Cerebellar cortex (tissue), 1 donor: ENCODE results near the gene PIF1.
"Not testable (repeated sequence)": the region's sequence is repeated elsewhere in the genome, so short reads cannot be mapped to it uniquely, and the experiment has no call there.

Experiments used
- DNase-seq: peaks from one replicate; pipeline ENCODE4 v3.0.0-alpha.2; 2015; ENCODE audit warnings: low spot score

Gene PIF1

DNA sequence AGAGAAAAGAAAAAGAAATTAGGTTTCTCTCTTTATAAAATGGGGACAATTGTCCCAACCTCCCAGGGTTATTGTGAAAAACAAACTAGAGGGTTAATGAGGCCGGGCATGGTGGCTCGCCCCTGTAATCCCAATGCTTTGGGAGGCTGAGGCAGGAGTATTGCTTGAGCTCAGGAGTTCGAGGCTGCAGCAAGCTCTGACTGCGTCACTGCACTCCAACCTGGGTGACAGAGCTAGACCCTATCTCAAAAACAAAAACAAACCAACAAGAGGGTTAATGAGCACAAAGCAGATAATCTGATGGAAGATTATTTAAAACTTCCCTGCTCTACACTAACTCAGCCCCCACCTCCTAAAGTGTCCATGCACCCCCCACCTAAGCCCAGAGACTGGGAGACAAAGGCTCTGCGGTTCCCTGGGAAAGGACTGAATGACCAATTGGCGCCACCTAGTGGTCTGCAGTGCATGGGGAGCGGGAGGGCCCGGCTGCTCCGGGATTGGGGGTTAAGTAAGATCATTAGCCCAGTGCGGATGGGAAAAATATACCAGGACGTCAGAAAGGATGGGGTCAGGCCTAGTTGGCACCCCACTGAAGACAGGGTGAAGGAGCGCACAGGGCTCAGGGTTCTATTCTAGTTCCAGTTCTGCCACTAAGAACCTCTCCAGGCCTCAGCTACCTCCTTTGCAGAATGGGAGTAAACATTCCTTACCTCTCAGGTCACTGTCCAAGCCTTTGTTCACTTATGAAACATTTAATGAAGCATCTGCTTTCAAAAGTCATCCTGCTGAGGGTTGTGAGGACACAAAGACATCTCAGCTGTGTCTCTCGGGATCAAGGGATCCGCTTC is 15.6 kb downstream of the PIF1 start:
- peak; percentile 82 for DNase-seq

DNA sequence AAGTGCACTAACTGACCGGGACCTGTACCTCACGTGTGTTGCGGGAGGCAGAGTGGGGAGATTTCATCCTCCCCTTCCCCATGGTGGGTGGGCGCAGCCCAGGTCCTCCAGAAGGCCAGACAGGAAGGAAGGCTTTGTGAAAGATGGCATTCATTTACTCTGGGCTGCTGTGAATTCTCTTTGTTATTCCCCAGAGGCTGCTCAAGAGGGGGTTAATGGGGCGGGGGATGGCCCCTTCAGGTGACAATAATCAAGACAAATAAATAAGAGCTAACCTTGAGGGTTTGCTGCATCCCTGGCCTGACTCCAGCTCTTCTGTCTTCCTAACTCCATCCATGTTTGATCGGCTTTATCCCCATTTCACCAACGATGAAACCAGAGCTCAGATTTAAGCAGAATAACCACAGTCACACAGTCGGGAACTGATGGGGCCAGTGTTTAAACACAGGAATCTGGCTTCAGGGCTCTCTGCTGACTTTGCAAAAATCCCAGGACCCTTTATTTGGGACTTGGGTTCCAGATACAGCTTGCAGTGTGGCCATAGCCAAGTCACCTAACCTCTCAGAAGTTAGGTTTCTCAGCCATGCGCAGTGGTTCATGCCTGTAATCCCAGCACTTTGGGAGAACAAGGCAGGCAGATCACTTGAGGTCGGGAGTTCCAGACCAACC is 16.5 kb downstream of the PIF1 start:
- DNase-seq, result peak; percentile 26

DNA sequence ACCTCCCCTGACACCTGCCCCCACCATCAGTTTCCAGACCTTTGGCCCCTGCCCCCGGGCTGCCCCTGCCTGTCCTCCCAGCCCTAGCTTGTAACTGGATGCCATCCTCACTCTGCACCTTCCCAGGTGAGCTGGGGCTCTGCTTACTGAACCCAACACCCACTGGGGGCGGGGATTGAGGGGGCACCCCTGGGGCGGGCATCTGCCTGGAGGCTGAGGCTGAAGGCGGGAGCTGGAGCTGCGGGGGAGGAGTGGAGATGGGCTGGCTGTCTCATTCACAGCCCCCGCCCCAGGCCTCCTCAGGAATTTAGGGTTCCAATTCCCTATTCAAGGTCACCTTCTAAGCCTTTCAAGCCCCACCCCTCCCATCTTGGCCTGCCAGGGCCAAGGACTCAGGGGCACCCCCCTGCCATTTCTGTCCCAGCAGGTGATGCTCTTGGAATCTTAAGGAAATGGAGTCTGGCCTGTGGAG is 17.7 kb downstream of the PIF1 start:
- DNase-seq, result peak; percentile 25

DNA sequence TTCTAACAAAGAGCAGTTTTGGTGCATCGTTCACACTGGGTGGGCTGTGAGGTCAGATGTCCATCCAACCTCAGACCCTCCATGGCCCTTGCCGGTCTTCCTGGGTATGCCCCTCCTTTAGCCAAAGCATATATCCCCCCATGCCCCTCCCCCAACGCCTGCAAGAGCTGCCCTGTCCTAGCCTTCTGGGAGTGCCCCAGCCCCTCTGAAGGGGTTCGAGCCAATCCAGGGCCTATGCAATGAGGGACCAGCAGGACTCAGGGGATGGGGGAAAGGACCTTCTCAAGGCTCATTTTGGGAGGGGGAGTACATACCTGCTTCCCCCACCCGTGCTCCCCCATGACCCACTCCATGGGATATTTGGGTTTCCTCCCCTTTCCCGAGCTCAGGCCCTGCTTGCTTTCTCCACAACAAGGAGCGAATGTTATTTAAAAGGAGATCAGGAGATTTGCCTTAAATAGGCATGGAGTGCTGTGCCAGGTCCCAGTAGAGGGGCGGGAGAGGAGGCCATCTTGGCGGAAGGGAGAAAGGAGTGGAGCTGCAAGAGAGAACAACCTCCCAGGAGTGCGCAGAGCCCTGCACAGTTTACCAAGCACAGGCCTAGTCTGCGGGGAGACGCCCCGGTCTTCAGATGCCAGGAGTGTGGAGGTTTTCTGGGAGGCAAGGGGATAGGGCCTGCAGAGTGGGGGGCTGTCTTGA is 18.2 kb downstream of the PIF1 start:
- peak; percentile 58 for DNase-seq

DNA sequence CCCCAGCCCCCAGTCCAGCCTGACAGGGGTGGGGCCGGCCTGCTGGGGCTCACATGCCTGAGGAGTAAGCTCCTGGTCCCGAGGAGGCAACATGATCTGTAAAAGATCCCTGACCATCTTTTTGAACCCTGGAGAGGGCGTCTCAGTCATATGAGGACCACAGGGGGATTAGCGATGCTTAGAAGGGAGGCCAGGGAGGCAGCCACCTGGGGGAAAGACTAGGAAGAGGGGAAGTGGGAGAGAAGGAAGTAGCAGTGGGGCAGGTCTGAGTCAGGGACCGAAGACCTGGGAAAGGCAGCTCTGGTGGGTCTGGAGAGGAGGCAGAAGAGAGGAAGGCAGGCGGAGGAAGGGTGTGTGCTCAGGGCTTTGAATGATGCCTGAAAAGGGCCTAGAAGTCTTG is 18.9 kb downstream of the PIF1 start:
- peak; percentile 56 for DNase-seq

DNA sequence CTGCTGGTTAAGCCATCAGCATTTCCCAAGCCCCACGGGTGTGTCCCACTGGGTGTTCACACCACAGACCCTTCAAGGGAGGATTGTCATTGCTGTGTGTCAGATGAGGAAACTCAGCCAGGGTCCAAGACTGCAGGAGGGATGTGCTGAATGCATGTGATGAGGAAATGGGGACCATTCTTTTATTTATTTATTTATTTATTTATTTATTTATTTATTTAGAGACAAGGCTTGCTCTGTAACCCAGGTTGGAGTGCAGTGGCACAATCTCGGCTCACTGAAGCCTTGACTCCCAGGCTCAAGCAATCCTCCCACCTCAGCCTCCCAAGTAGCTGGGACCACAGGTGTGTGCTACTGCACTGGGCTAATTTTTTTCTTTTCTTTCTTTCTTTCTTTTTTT is 20.8 kb downstream of the PIF1 start:
- DNase-seq, result no peak

DNA sequence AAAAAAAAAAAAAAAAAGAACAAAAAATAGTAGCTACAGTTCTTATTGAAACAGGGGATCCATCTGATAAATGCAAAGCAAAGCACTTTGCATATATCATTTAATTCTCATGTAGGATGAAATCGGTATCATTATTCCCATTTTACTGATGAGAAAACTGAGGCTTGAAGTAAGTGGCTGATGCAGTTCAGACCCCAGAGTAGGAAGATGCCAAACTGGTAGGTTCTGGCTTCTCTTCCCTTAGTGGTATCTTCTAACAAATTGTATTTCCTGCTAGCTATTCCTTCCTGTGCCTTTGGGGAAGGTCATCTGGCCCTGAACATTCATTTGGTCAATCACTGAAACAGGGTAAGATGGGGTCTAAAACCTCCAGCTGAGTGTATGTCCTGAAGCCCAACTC is 21.9 kb downstream of the PIF1 start:
- no peak for DNase-seq

DNA sequence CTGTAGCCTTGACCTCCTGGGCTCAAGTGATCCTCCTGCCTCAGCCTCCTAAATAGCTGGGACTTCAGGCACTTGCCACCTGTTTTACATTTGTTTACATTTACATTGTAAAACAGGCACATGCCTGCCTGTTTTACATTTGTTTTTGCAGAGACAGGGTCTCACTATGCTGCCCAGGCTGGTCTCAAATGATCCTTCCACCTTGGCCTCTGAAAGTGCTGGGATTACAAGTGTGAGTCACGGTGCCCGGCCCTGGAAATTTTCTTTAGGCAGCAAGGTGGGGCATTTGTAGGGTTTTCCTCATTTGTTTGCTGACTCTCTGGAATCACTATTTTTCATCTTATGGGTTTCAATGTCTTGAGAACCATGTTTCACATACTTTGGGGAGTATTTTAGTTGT is 25.0 kb downstream of the PIF1 start:
- DNase-seq, result no peak

DNA sequence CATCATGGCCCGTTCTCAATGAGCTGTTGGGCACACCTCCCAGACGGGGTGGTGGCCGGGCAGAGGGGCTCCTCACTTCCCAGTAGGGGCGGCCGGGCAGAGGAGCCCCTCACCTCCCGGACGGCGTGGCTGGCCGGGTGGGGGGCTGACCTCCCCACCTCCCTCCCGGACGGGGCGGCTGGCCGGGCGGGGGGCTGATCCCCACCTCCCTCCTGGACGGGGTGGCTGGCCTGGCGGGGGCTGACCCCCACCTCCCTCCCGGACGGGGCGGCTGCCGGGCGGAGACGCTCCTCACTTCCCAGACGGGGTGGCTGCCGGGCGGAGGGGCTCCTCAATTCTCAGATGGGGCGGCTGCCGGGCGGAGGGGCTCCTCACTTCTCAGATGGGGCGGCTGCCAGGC is 26.5 kb downstream of the PIF1 start:
- not testable (repeated sequence) for DNase-seq

DNA sequence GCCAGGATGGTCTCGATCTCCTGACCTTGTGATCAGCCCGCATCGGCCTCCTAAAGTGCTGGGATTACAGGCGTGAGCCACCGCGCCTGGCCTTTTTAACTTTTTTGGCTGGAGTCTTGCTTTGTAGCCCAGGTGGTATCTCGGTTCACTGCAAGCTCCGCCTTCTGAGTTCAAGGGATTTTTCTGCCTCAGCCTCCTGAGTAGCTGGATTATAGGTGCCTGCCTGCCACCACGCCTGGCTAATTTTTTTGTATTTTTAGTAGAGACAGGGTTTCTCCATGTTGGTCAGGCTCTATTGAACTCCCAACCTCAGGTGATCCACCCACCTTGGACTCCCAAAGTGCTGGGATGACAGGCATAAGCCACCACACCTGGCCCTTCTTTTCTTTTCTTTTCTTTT is 29.5 kb downstream of the PIF1 start:
- not testable (repeated sequence) for DNase-seq

DNA sequence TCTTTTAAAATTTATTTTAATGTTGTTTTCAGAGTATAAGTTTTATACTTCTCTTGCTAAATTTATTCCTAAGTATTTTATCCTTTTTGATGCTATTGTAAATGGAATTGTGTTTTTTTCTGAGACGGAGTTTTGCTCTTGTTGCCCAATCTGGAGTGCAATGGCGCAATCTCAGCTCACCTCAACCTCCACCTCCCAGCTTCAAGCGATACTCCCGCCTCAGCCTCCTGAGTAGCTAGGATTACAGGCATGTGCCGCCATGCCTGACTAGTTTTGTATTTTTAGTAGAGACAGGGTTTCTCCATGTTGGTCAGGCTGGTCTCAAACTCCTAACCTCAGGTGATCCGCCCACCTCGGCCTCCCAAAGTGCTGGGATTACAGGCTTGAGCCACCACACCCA is 30.1 kb downstream of the PIF1 start:
- not testable (repeated sequence) for DNase-seq

DNA sequence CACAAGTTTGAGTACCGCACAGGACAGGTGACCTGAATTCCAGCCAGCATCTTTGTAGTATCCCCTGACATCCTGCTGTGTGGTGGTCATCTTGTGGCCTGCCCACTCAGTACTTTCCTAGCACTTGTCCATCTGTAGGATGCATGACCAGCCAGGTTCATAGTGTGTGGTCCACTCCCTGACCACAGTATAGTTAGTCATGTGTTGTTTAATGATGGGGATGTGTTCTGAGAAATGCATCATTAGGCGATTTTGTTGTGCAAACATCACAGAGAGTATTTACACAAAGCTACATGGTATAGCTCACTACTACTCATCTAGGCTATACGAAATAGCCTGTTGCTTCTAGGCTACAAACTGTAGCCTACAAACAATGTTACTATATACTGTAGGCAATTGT is 33.2 kb downstream of the PIF1 start:
- no peak for DNase-seq

DNA sequence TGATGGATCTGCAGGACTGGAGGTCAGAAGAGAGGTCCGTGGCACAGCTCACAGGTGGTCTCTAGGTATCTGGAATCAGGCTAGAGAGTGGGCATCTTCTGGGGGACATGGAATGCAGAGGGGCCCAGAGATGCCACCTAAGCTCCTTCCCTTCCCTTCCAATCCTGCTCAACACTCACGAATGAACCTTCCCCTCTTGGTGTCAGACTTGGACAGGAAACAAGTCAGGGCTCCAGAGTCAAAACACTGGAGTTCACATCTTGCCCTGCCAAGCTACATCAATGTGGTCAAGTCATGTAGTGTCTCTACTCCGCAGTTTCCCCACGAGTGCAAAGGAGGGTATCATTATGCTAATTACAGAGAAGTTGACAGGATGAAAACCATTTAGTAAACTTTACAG is 34.0 kb downstream of the PIF1 start:
- no peak for DNase-seq

DNA sequence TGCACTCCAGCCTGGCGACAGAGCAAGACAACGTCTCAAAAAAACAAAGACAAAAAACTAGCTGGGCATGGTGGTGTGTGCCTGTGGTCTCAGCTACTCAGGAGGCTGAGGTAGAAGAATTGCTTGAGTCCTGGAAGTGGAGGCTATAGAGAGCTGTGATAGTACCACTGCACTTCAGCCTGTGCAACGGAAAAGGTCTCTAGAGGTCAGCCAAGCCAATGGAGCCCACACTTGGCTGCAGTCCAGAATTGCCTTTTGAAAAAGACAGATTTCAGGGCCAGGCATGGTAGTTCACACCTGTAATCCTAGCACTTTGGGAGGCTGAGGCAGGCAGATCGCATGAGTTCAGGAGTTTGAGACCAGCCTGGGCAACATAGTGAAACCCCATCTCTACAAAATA is 41.7 kb downstream of the PIF1 start:
- DNase-seq, result no peak

DNA sequence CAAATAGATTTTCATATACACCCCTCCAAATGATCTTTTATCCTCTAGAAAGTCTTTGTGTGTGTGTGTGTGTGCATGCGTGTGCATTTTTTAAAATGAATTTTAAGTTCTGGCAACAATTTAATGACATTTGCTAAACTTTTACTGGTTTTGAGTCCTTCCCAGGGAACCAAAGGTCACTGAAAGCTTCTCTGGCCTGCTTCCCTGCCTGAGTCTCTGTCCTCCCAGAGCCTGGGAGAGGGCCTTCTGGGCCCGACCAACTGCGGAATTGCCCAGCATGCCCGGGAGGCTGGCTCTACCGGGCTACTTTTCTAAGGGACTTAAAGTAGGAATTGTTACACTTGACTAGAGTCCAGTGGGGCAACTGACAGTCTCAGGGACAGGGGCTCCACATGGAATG is 42.7 kb downstream of the PIF1 start:
- no peak for DNase-seq

DNA sequence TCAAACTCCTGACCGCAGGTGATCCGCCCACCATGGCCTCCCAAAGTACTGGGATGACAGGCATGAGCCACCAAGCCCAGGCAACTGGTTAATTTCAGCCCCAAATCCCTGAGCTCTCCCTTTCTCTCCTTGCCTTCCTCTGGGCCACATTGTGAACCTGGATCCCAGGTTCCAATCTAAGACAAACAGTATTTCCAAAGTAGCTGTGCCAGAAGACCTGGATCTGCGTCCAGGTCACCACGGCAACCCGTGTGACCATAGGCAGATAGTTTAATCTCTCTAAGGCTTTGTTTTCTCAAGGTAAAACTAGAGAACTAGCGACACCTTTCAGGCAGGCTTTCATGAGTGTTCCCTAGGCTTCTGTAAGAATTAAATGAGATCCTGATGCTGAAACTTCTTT is 44.1 kb downstream of the PIF1 start:
- DNase-seq, result no peak

DNA sequence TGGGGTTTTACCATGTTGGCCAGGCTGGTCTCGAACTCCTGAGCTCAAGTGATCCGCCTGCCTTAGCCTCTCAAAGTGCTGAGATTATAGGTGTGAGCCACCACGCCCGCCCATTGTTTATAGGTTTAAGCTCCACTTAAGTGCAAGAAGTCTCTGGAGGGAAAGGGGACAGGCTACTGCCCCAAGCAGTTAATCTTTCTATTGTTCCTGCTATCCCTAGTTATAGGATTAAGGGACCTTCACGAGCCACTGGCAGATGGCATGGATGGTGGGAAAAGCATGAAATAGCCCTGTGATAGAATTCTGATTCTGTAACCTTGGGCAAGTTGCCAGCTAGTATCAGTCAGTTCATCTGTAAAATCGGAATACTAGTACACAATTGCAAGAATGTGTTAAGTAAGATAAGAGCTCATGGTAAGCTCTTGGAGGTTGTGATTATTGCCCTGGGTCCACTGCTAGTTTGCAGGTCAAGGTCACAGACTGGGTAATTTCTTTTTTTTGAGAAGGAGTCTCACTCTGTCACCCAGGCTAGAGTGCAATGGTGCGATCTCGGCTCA is 44.8 kb downstream of the PIF1 start:
- DNase-seq, result no peak

DNA sequence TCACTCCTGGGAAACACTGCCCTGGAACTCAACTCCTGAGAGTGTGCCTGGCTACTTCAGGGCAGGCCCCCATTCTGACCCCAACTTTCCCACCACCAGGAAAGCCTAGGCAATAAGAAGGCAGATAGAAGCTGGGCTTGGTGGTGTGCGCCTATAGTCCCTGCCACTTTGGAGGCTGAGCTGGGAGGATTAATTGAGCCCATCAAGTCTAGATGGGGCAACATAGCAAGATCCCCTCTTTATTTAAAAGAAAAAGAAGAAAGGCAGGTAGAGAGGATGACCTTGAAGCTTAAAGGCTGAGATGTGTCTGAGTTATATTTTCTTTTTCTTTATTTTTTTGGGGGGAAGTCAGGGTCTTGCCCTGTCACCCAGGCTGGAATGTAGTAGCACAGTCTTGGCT is 45.8 kb downstream of the PIF1 start:
- no peak for DNase-seq

DNA sequence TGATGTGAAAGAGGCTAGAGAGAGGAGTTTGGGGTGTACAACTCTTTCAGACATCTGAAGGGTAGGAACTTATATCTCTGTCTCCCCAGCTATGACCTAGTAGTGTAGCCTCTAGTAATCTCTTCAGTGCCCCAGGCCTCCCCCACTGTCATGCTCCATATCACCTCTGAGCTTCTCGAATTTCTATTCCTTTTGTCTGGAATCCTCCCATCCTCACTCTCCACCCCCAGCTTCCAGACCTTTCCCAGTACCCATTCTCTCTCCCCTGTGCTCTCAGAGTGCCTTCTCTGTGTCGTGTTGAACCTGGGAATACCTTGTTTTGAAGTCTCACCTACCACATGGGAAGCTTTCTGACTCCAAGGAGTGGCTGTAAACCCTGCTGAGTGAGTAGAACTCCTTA is 46.4 kb downstream of the PIF1 start:
- DNase-seq, result no peak

DNA sequence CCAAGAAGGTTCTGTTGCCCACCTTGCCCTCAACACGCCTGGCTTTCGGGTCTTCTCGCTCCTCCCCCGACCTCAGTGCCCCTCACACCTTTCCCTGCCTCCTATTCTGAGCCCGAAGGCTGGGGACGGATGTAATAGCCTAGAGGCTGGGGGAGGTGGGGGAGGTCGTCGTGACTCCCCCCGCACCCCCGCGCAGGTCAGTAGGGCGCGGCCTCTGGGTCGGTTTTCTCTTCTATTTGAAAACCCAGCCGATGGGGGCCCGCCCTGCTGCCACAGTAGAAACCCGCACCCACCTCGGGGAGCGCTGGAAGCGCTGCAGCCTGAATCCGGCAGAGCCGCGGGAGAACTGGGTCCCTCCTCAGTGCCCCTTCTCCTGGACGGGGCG is 49.1 kb downstream of the PIF1 start:
- no peak for DNase-seq

DNA sequence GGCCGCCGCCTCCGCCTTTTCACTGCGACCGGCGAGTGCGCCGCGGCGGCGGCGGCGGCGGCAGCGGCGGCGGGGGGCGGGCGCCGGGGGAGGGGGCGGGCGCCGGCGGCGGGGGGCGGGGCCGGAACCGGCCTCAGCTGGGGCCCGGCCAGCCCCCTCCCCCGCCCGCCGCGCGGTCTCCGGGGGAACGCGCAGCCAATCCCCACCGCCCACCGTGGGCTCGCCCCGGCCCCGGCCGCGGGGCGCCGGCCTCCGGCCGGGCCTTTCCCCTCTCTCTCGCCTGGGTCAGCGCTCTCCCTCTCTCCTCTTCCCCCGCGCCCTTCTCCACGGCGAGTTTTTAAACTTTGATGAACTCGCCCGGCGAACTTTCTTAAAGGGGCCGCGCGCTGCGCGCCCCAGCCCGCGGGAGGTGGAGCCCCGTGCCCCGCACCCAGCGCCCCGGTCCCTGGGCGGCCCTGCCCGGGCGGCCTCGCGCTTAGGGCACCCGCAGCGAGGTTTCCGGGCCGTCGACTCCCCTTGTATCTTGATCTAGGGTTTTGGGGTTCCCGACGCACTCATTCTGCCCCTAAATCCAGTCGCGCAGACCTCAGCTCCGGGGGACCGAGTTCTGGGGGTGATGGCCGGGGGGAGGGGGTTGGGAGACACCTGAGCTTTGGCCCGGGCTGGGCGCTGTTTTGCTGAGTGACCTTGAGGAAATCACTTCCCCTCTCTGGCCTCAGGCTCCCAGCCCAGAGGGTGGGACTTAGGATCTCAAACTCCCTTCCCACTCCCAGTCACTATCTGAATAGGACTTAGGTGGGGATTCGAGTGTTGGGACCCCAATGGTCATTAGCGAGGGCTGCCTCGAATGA is 49.7 kb downstream of the PIF1 start, which contains the start of gene RBPMS2:
TSS of gene RBPMS2 (minus strand) at position 39 of the 851 bp plus-strand sequence. CDS start 270 bp downstream, outside the sequence.
- no peak for DNase-seq
